Retinal pigment epithelial cell (primary cell): ENCODE data around the gene ADAMTS16.

Experiments
- DNase-seq: peaks from one replicate; pipeline ENCODE4 v3.0.0-alpha.2; 2010; ENCODE audit warnings: low read depth
- H3K4me3 ChIP-seq: 2 replicates; pipeline ENCODE4 v1.5.1; 2011; ENCODE audit warnings: mild to moderate bottlenecking, low read length, control low read depth, moderate library complexity
- CTCF ChIP-seq: conservative IDR thresholded peaks from 2 replicates; pipeline ENCODE4 v1.5.1; 2011; ENCODE audit warnings: low read depth, low read length, control low read depth, inconsistent platforms

Gene ADAMTS16

GRCh38 chr5:5183189-5183699 lies 43.1 kb downstream of the ADAMTS16 start:
- H3K4me3 ChIP-seq = no peak overlapping the region
- TF ChIP-seq CTCF = no peak
- DNase-seq = no peak

- no peak for TF ChIP-seq CTCF
- H3K4me3 ChIP-seq = no peak overlapping the region
- no peak for DNase-seq
These were observed 43.8 kb downstream of the ADAMTS16 start for GRCh38 chr5:5183933-5184332.

- no peak for DNase-seq
These were observed 48.4 kb downstream of the ADAMTS16 start for GRCh38 chr5:5188376-5189050.

GRCh38 chr5:5189051-5189430 lies 48.9 kb downstream of the ADAMTS16 start:
- no peak overlapping the region for H3K4me3 ChIP-seq
- no peak for TF ChIP-seq CTCF
- DNase-seq = no peak

More at GRCh38 chr5:5188376-5189050, 48.4 kb downstream of the ADAMTS16 start:
- no peak overlapping the region for H3K4me3 ChIP-seq
- no peak for TF ChIP-seq CTCF

- TF ChIP-seq CTCF = no peak
- no peak for DNase-seq
- no peak overlapping the region for H3K4me3 ChIP-seq
These were observed 51.8 kb downstream of the ADAMTS16 start for GRCh38 chr5:5191906-5192305.

GRCh38 chr5:5192681-5193080 lies 52.6 kb downstream of the ADAMTS16 start:
- H3K4me3 ChIP-seq = no peak overlapping the region
- TF ChIP-seq CTCF = no peak
- DNase-seq = no peak
